Stimulated activated memory B cell treated with anti-CD40 and anti-IgM and Interleukin-4, amounts not matched to agents 10 μg/mL and 1 μg/mL and 100 μg/mL, for 72 hours (primary cell): ENCODE data around the gene FAM53A.

ENCODE experiments used
- ATAC-seq: fragments of 150-1000 bp; cut with Tn5 transposase; 2 replicates; pipeline ENCODE4 v1.10.0; 2021
- H3K27ac Mint-ChIP-seq: one replicate; pipeline ENCODE4 v1.8.0; 2022; ENCODE audit warnings: mild to moderate bottlenecking, mixed read lengths
- H3K27me3 Mint-ChIP-seq: one replicate; pipeline ENCODE4 v1.8.0; 2022; ENCODE audit warnings: mixed read lengths
- H3K36me3 Mint-ChIP-seq: one replicate; pipeline ENCODE4 v1.8.0; 2022; ENCODE audit warnings: mixed read lengths
- H3K4me1 Mint-ChIP-seq: one replicate; pipeline ENCODE4 v1.8.0; 2022; ENCODE audit warnings: mixed read lengths
- H3K4me3 Mint-ChIP-seq: one replicate; pipeline ENCODE4 v1.8.0; 2022; ENCODE audit warnings: mild to moderate bottlenecking, moderate library complexity, mixed read lengths
- H3K9me3 Mint-ChIP-seq: one replicate; pipeline ENCODE4 v1.8.0; 2022; ENCODE audit warnings: mixed read lengths

The FAM53A gene

GRCh38 chr4:1683736-1684505, at the start of gene FAM53A:
Gene FAM53A (minus strand): TSS chr4:1684313. CDS start chr4:1668741, 15,572 bp downstream.
- Mint-ChIP-seq H3K4me3 (peak within 1 kb of the TSS; percentile 84), H3K27ac (peak within 1 kb of the TSS; percentile 75), H3K4me1 (peaks cover 10% of the 10 kb centered on the region), H3K36me3 (no peaks in the 10 kb centered on the region), H3K9me3 (no peaks in the 10 kb centered on the region), H3K27me3 (no peaks in the 10 kb centered on the region)
- ATAC-seq, result peak; percentile 96

- ATAC-seq, result no peak
- no peaks in the 10 kb centered on the region for H3K9me3 Mint-ChIP-seq
- peaks cover 11% of the 10 kb centered on the region for H3K4me1 Mint-ChIP-seq
- no peak overlapping the region for H3K4me3 Mint-ChIP-seq
- no peak overlapping the region for H3K27ac Mint-ChIP-seq
- no peaks in the 10 kb centered on the region for H3K27me3 Mint-ChIP-seq
- peaks cover 76% of the 10 kb centered on the region for H3K36me3 Mint-ChIP-seq
Measured at GRCh38 chr4:1732911-1733310, 48.8 kb upstream of the FAM53A start.

- Mint-ChIP-seq H3K36me3 (peaks cover 77% of the 10 kb centered on the region), H3K27ac (no peak overlapping the region), H3K9me3 (no peaks in the 10 kb centered on the region), H3K27me3 (no peaks in the 10 kb centered on the region), H3K4me1 (peaks cover 23% of the 10 kb centered on the region), H3K4me3 (no peak overlapping the region)
- no peak for ATAC-seq
Measured at GRCh38 chr4:1731180-1731579, 47.1 kb upstream of the FAM53A start.

GRCh38 chr4:1730532-1731135, 46.5 kb upstream of the FAM53A start:
- no peaks in the 10 kb centered on the region for H3K27me3 Mint-ChIP-seq
- peaks cover 75% of the 10 kb centered on the region for H3K36me3 Mint-ChIP-seq
- H3K9me3 Mint-ChIP-seq, result no peaks in the 10 kb centered on the region
- peaks cover 26% of the 10 kb centered on the region for H3K4me1 Mint-ChIP-seq
- no peak for ATAC-seq
- no peak overlapping the region for H3K27ac Mint-ChIP-seq
- no peak overlapping the region for H3K4me3 Mint-ChIP-seq

GRCh38 chr4:1728061-1728980, 44.2 kb upstream of the FAM53A start:
- ATAC-seq, result no peak
- Mint-ChIP-seq H3K27ac (no peak overlapping the region), H3K4me3 (no peak overlapping the region), H3K4me1 (peaks cover 39% of the 10 kb centered on the region), H3K9me3 (no peaks in the 10 kb centered on the region), H3K36me3 (peaks cover 58% of the 10 kb centered on the region), H3K27me3 (no peaks in the 10 kb centered on the region)

- peak overlapping the region; percentile 21 for H3K27ac Mint-ChIP-seq
- no peaks in the 10 kb centered on the region for H3K27me3 Mint-ChIP-seq
- H3K36me3 Mint-ChIP-seq, result peaks cover 53% of the 10 kb centered on the region
- ATAC-seq, result no peak
- peaks cover 49% of the 10 kb centered on the region for H3K4me1 Mint-ChIP-seq
- no peak overlapping the region for H3K4me3 Mint-ChIP-seq
- no peaks in the 10 kb centered on the region for H3K9me3 Mint-ChIP-seq
Measured at GRCh38 chr4:1727117-1728031, 43.3 kb upstream of the FAM53A start.

GRCh38 chr4:1726146-1726934, 42.2 kb upstream of the FAM53A start:
- Mint-ChIP-seq H3K27ac (peak overlapping the region; percentile 21), H3K9me3 (no peaks in the 10 kb centered on the region), H3K4me3 (no peak overlapping the region), H3K36me3 (peaks cover 45% of the 10 kb centered on the region), H3K4me1 (peaks cover 57% of the 10 kb centered on the region), H3K27me3 (no peaks in the 10 kb centered on the region)
- no peak for ATAC-seq

GRCh38 chr4:1725521-1725920, 41.4 kb upstream of the FAM53A start:
- ATAC-seq, result no peak
- H3K27me3 Mint-ChIP-seq, result no peaks in the 10 kb centered on the region
- peak overlapping the region; percentile 97 for H3K27ac Mint-ChIP-seq
- H3K4me3 Mint-ChIP-seq, result no peak overlapping the region
- no peaks in the 10 kb centered on the region for H3K9me3 Mint-ChIP-seq
- H3K4me1 Mint-ChIP-seq, result peaks cover 57% of the 10 kb centered on the region
- H3K36me3 Mint-ChIP-seq, result peaks cover 37% of the 10 kb centered on the region

- peaks cover 28% of the 10 kb centered on the region for H3K36me3 Mint-ChIP-seq
- H3K4me1 Mint-ChIP-seq, result peaks cover 68% of the 10 kb centered on the region
- ATAC-seq, result peak; percentile 65
- peak overlapping the region; percentile 79 for H3K4me3 Mint-ChIP-seq
- peak overlapping the region; percentile 97 for H3K27ac Mint-ChIP-seq
- no peaks in the 10 kb centered on the region for H3K9me3 Mint-ChIP-seq
- no peaks in the 10 kb centered on the region for H3K27me3 Mint-ChIP-seq
Measured at GRCh38 chr4:1723131-1723801, 39.2 kb upstream of the FAM53A start.

- H3K27me3 Mint-ChIP-seq, result no peaks in the 10 kb centered on the region
- H3K36me3 Mint-ChIP-seq, result peaks cover 22% of the 10 kb centered on the region
- H3K4me1 Mint-ChIP-seq, result peaks cover 74% of the 10 kb centered on the region
- peak overlapping the region; percentile 79 for H3K4me3 Mint-ChIP-seq
- ATAC-seq, result peak; percentile 0
- H3K9me3 Mint-ChIP-seq, result no peaks in the 10 kb centered on the region
- H3K27ac Mint-ChIP-seq, result peak overlapping the region; percentile 97
Measured at GRCh38 chr4:1722551-1723118, 38.5 kb upstream of the FAM53A start.

- peak overlapping the region; percentile 79 for H3K4me3 Mint-ChIP-seq
- H3K4me1 Mint-ChIP-seq, result peaks cover 73% of the 10 kb centered on the region
- no peaks in the 10 kb centered on the region for H3K27me3 Mint-ChIP-seq
- H3K36me3 Mint-ChIP-seq, result peaks cover 14% of the 10 kb centered on the region
- peak; percentile 1 for ATAC-seq
- peak overlapping the region; percentile 97 for H3K27ac Mint-ChIP-seq
- no peaks in the 10 kb centered on the region for H3K9me3 Mint-ChIP-seq
Measured at GRCh38 chr4:1721666-1722550, 37.8 kb upstream of the FAM53A start.

- Mint-ChIP-seq H3K27ac (peak within 1 kb of the TSS; percentile 97), H3K9me3 (no peaks in the 10 kb centered on the region), H3K27me3 (no peaks in the 10 kb centered on the region), H3K4me3 (peak within 1 kb of the TSS; percentile 97), H3K36me3 (peaks cover 7% of the 10 kb centered on the region), H3K4me1 (peaks cover 72% of the 10 kb centered on the region)
- peak; percentile 91 for ATAC-seq
Measured at GRCh38 chr4:1721003-1721665, 37.0 kb upstream of the FAM53A start, which contains the start of the genes TACC3 and TMEM129. Gene TACC3 (plus strand): TSS chr4:1721521. CDS start chr4:1723422, 1,901 bp downstream. Gene TMEM129 (minus strand): TSS chr4:1721323. CDS start chr4:1720837, 486 bp downstream.
